OCI-LY3 (cell line): ENCODE measurements around the gene THRSP.
"Not testable (repeated sequence)": the region's sequence is repeated elsewhere in the genome, so short reads cannot be mapped to it uniquely, and the experiment has no call there.

Source experiments
- H2AFZ ChIP-seq: fragments of 200-600, 300-600 bp; shearing (Covaris generic); 2 replicates; pipeline ENCODE4 v1.6.0; 2014; ENCODE audit warnings: antibody characterized with exemption, low read depth, low read length
- H3K27ac ChIP-seq: fragments of 200-600, 300-600 bp; sonication (generic); 2 replicates; pipeline ENCODE4 v1.5.1; 2014; ENCODE audit warnings: mild to moderate bottlenecking, low read length, moderate library complexity, mixed read lengths
- H3K27me3 ChIP-seq: fragments of 200-600, 300-600 bp; sonication (generic); 2 replicates; pipeline ENCODE4 v1.6.1; 2014; ENCODE audit warnings: low read depth, low read length, mixed read lengths
- H3K36me3 ChIP-seq: fragments of 200-600, 300-600 bp; sonication (generic); replicated peaks from 2 replicates; pipeline ENCODE3; 2014; ENCODE audit warnings: low read depth, low read length, mixed read lengths
- H3K4me1 ChIP-seq: fragments of 300-600, 200-600 bp; sonication (generic); 2 replicates; pipeline ENCODE4 v1.6.1; 2014; ENCODE audit warnings: low read length, mixed read lengths
- H3K4me2 ChIP-seq: fragments of 200-600, 300-600 bp; sonication (generic); 2 replicates; pipeline ENCODE4 v1.6.1; 2014; ENCODE audit warnings: low read length, mixed read lengths
- H3K4me3 ChIP-seq: fragments of 300-600, 200-600 bp; sonication (generic); 2 replicates; pipeline ENCODE4 v1.5.1; 2014; ENCODE audit warnings: antibody characterized with exemption, mild to moderate bottlenecking, low read length, moderate library complexity
- H3K79me2 ChIP-seq: fragments of 300-600, 200-600 bp; shearing (Covaris generic); 2 replicates; pipeline ENCODE4 v1.6.1; 2014; ENCODE audit warnings: mild to moderate bottlenecking, low read length, mixed read lengths
- H3K9ac ChIP-seq: fragments of 300-600, 200-600 bp; shearing (Covaris generic); 2 replicates; pipeline ENCODE4 v1.6.0; 2014; ENCODE audit warnings: mild to moderate bottlenecking, low read length, moderate library complexity
- H3K9me3 ChIP-seq: fragments of 200-600, 300-600 bp; shearing (Covaris generic); 2 replicates; pipeline ENCODE4 v1.6.1; 2014; ENCODE audit warnings: low read length, mixed read lengths; ENCODE audit not compliant: insufficient read depth
- H4K20me1 ChIP-seq: fragments of 200-600, 300-600 bp; sonication (generic); 2 replicates; pipeline ENCODE4 v1.6.1; 2016; ENCODE audit warnings: low read length, mixed read lengths; ENCODE audit not compliant: insufficient read depth
- CTCF ChIP-seq: fragments of 200-600, 300-600 bp; sonication (generic); IDR thresholded peaks from 2 replicates; pipeline ENCODE4 v1.5.1; 2014; ENCODE audit warnings: antibody characterized with exemption, low read length, low read depth
- EZH2phosphoT487 ChIP-seq: fragments of 200-600 bp; shearing (Covaris generic); IDR thresholded peaks from 2 replicates; pipeline ENCODE4 v1.6.1; 2018; ENCODE audit warnings: antibody characterized with exemption, mixed run types, low read depth

THRSP gene

GRCh38 chr11:78080818-78081495, 17.3 kb downstream of the THRSP start:
- Histone ChIP-seq H3K9me3 (no peaks in the 10 kb centered on the region), H3K4me1 (peaks cover 32% of the 10 kb centered on the region), H3K79me2 (peaks cover 43% of the 10 kb centered on the region), H3K27me3 (no peaks in the 10 kb centered on the region), H3K27ac (no peak overlapping the region), H3K36me3 (peaks cover 12% of the 10 kb centered on the region), H3K9ac (no peak overlapping the region), H3K4me3 (no peak overlapping the region), H3K4me2 (peak overlapping the region; percentile 14; the same call in 1 of the 2 replicates), H2AFZ (peak overlapping the region; percentile 15; the same call in 1 of the 2 replicates), H4K20me1 (peaks cover 29% of the 10 kb centered on the region)
- TF ChIP-seq CTCF (no peak), EZH2phosphoT487 (no peak)

GRCh38 chr11:78081583-78081982, 17.9 kb downstream of the THRSP start:
- H3K4me3 ChIP-seq = no peak overlapping the region
- no peak for TF ChIP-seq CTCF
- no peak for TF ChIP-seq EZH2phosphoT487
- H3K27me3 ChIP-seq = no peaks in the 10 kb centered on the region
- H3K79me2 ChIP-seq = peaks cover 37% of the 10 kb centered on the region
- no peak overlapping the region for H3K27ac ChIP-seq
- H3K4me1 ChIP-seq = peaks cover 29% of the 10 kb centered on the region
- no peaks in the 10 kb centered on the region for H3K9me3 ChIP-seq
- peak overlapping the region; percentile 15; the same call in 1 of the 2 replicates for H2AFZ ChIP-seq
- no peak overlapping the region for H3K9ac ChIP-seq
- peaks cover 9% of the 10 kb centered on the region for H3K36me3 ChIP-seq
- H3K4me2 ChIP-seq = peak overlapping the region; percentile 14; the same call in 1 of the 2 replicates
- peaks cover 24% of the 10 kb centered on the region for H4K20me1 ChIP-seq

- H3K4me1 ChIP-seq = peaks cover 26% of the 10 kb centered on the region
- H3K4me3 ChIP-seq = no peak overlapping the region
- no peaks in the 10 kb centered on the region for H3K9me3 ChIP-seq
- TF ChIP-seq EZH2phosphoT487 (no peak), CTCF (no peak)
- peaks cover 6% of the 10 kb centered on the region for H3K36me3 ChIP-seq
- H3K27ac ChIP-seq = no peak overlapping the region
- H4K20me1 ChIP-seq = peaks cover 19% of the 10 kb centered on the region
- no peak overlapping the region for H3K9ac ChIP-seq
- H3K4me2 ChIP-seq = no peak overlapping the region
- H2AFZ ChIP-seq = no peak overlapping the region
- peaks cover 31% of the 10 kb centered on the region for H3K79me2 ChIP-seq
- H3K27me3 ChIP-seq = no peaks in the 10 kb centered on the region
Measured at GRCh38 chr11:78082146-78082545, 18.5 kb downstream of the THRSP start.

- Histone ChIP-seq H3K79me2 (peaks cover 23% of the 10 kb centered on the region), H3K4me1 (peaks cover 21% of the 10 kb centered on the region), H3K9ac (no peak overlapping the region), H3K27ac (no peak overlapping the region), H3K27me3 (no peaks in the 10 kb centered on the region), H3K36me3 (peaks cover 2% of the 10 kb centered on the region), H3K9me3 (no peaks in the 10 kb centered on the region), H3K4me3 (no peak overlapping the region), H2AFZ (no peak overlapping the region), H4K20me1 (peaks cover 10% of the 10 kb centered on the region), H3K4me2 (no peak overlapping the region)
- no peak for TF ChIP-seq EZH2phosphoT487
- TF ChIP-seq CTCF = no peak
Measured at GRCh38 chr11:78083021-78083420, 19.4 kb downstream of the THRSP start.

- H2AFZ ChIP-seq, H3K9me3 ChIP-seq, H3K79me2 ChIP-seq, H3K27me3 ChIP-seq, H4K20me1 ChIP-seq, H3K4me3 ChIP-seq, H3K27ac ChIP-seq, H3K4me2 ChIP-seq, H3K9ac ChIP-seq, H3K36me3 ChIP-seq: not testable (repeated sequence)
- H3K4me1 ChIP-seq = peaks cover 16% of the 10 kb centered on the region
Measured at GRCh38 chr11:78084506-78084905, 20.8 kb downstream of the THRSP start.
